HepG2 (cell line): Measurements from ENCODE around the gene DTHD1.

Source experiments
- ATF1 ChIP-seq: IDR thresholded peaks from 2 replicates; pipeline ENCODE4 v1.6.1; 2016; ENCODE audit warnings: mild to moderate bottlenecking, control low read depth
- EHMT2 ChIP-seq: fragments of 200-600 bp; sonication (generic); IDR thresholded peaks from 2 replicates; pipeline ENCODE4 v1.7.0; 2017; ENCODE audit warnings: antibody characterized with exemption, low read depth, low read length, borderline replicate concordance
- EP300 ChIP-seq, 3 experiments: sonication (generic) in 1 of 3; formaldehyde crosslinking in 1 of 3; IDR thresholded peaks; 2 replicates each; pipeline versions ENCODE4 v1.5.1 to v1.6.1; 2011 to 2020; ENCODE audit warnings: low read depth in 2 of 3, low read length in 2 of 3, borderline replicate concordance in 1 of 3, improper control_type of control experiment in 1 of 3, mild to moderate bottlenecking in 1 of 3, missing genetic modification reagents in 1 of 3, moderate library complexity in 1 of 3
- GABPA ChIP-seq, 2 experiments: IDR thresholded peaks; 2 replicates each; pipeline ENCODE4 v1.6.1; 2011 to 2016; ENCODE audit warnings: low read depth in 2 of 2, low read length in 1 of 2, missing biosample characterization in 1 of 2, missing genetic modification characterization in 1 of 2
- HOXA5 ChIP-seq: sonication (generic); formaldehyde crosslinking; IDR thresholded peaks from 2 replicates; pipeline ENCODE4 v1.4.0; 2020; ENCODE audit warnings: missing genetic modification reagents
- JUNB ChIP-seq: sonication (generic); formaldehyde crosslinking; IDR thresholded peaks from 2 replicates; pipeline ENCODE4 v1.8.0; 2022; ENCODE audit warnings: missing genetic modification reagents, mild to moderate bottlenecking, borderline replicate concordance
- TCF7L2 ChIP-seq: IDR thresholded peaks from 2 replicates; pipeline ENCODE4 v1.6.1; 2011; ENCODE audit warnings: mild to moderate bottlenecking, low read depth, low read length, moderate library complexity
- ZBTB20 ChIP-seq: sonication (generic); formaldehyde crosslinking; IDR thresholded peaks from 2 replicates; pipeline ENCODE4 v1.8.1; 2023; ENCODE audit warnings: missing genetic modification reagents, low read depth, mild to moderate bottlenecking, borderline replicate concordance
- ZBTB7A ChIP-seq: sonication (generic); formaldehyde crosslinking; IDR thresholded peaks from 2 replicates; pipeline ENCODE4 v1.8.0; 2022; ENCODE audit warnings: mild to moderate bottlenecking, missing genetic modification reagents
- ZNF160 ChIP-seq: sonication (generic); formaldehyde crosslinking; IDR thresholded peaks from 2 replicates; pipeline ENCODE4 v1.8.0; 2022; ENCODE audit warnings: mild to moderate bottlenecking, inconsistent platforms, missing genetic modification reagents
- ZNF766 ChIP-seq: sonication (generic); formaldehyde crosslinking; IDR thresholded peaks from 2 replicates; pipeline ENCODE4 v1.5.0; 2020; ENCODE audit warnings: missing genetic modification reagents, borderline replicate concordance
- TF ChIP-seq, protein P1 (sequence below): sonication (generic); formaldehyde crosslinking; IDR thresholded peaks from 2 replicates; pipeline ENCODE4 v1.5.0; 2020; ENCODE audit warnings: mild to moderate bottlenecking, missing genetic modification reagents, moderate library complexity
- TF ChIP-seq, protein P2 (sequence below), 2 experiments: sonication (generic) in 1 of 2; formaldehyde crosslinking in 1 of 2; IDR thresholded peaks; 2 replicates each; pipeline versions ENCODE4 v1.4.0 to v1.6.1; 2018 to 2020; ENCODE audit warnings: missing genetic modification reagents in 2 of 2, borderline replicate concordance in 1 of 2, low read depth in 1 of 2, mild to moderate bottlenecking in 1 of 2, missing biosample characterization in 1 of 2
- TF ChIP-seq, protein P3 (sequence below): fragments of 450-650 bp; IDR thresholded peaks from 2 replicates; pipeline ENCODE4 v1.6.1; 2017; ENCODE audit warnings: mild to moderate bottlenecking

DNA sequence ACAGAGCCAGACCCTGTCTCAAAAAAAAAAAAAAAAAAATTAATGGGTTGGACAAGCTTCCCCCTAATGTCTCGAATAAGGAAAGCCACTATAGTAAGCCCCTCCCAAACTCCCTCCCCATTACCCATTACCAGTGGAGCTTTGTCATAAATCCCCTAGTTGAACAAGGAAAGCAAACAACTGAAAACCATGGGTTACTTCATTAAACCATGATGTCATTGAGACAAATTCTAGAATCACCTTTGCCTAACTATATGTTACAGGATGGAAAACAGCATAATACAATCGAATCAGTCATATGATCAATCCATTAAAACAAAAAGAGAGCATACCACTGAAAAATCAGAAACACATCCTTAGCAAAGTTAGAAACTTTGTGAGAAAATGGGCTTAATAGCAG is 45.3 kb upstream of the DTHD1 start:
- TF ChIP-seq EHMT2 = no peak
- no peak for TF ChIP-seq EP300 (IDR thresholded peaks at IDR 0.05; ENCODE audit: low read depth in 2 of 2, low read length in 2 of 2)
- TF ChIP-seq EP300 (CRISPR knock-in tag; IDR thresholded peaks at IDR 0.05; ENCODE audit: borderline replicate concordance) = no peak
- TF ChIP-seq, protein P1, sequence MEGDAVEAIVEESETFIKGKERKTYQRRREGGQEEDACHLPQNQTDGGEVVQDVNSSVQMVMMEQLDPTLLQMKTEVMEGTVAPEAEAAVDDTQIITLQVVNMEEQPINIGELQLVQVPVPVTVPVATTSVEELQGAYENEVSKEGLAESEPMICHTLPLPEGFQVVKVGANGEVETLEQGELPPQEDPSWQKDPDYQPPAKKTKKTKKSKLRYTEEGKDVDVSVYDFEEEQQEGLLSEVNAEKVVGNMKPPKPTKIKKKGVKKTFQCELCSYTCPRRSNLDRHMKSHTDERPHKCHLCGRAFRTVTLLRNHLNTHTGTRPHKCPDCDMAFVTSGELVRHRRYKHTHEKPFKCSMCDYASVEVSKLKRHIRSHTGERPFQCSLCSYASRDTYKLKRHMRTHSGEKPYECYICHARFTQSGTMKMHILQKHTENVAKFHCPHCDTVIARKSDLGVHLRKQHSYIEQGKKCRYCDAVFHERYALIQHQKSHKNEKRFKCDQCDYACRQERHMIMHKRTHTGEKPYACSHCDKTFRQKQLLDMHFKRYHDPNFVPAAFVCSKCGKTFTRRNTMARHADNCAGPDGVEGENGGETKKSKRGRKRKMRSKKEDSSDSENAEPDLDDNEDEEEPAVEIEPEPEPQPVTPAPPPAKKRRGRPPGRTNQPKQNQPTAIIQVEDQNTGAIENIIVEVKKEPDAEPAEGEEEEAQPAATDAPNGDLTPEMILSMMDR (CRISPR knock-in tag) = no peak
- TF ChIP-seq TCF7L2 = no peak
- TF ChIP-seq, protein P2, sequence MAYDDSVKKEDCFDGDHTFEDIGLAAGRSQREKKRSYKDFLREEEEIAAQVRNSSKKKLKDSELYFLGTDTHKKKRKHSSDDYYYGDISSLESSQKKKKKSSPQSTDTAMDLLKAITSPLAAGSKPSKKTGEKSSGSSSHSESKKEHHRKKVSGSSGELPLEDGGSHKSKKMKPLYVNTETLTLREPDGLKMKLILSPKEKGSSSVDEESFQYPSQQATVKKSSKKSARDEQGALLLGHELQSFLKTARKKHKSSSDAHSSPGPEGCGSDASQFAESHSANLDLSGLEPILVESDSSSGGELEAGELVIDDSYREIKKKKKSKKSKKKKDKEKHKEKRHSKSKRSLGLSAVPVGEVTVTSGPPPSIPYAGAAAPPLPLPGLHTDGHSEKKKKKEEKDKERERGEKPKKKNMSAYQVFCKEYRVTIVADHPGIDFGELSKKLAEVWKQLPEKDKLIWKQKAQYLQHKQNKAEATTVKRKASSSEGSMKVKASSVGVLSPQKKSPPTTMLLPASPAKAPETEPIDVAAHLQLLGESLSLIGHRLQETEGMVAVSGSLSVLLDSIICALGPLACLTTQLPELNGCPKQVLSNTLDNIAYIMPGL (CRISPR knock-in tag; IDR thresholded peaks at IDR 0.05; ENCODE audit: borderline replicate concordance in 1 of 2, low read depth in 1 of 2) = no peak
- TF ChIP-seq ZNF766 (CRISPR knock-in tag) = no peak
- TF ChIP-seq, protein P3, sequence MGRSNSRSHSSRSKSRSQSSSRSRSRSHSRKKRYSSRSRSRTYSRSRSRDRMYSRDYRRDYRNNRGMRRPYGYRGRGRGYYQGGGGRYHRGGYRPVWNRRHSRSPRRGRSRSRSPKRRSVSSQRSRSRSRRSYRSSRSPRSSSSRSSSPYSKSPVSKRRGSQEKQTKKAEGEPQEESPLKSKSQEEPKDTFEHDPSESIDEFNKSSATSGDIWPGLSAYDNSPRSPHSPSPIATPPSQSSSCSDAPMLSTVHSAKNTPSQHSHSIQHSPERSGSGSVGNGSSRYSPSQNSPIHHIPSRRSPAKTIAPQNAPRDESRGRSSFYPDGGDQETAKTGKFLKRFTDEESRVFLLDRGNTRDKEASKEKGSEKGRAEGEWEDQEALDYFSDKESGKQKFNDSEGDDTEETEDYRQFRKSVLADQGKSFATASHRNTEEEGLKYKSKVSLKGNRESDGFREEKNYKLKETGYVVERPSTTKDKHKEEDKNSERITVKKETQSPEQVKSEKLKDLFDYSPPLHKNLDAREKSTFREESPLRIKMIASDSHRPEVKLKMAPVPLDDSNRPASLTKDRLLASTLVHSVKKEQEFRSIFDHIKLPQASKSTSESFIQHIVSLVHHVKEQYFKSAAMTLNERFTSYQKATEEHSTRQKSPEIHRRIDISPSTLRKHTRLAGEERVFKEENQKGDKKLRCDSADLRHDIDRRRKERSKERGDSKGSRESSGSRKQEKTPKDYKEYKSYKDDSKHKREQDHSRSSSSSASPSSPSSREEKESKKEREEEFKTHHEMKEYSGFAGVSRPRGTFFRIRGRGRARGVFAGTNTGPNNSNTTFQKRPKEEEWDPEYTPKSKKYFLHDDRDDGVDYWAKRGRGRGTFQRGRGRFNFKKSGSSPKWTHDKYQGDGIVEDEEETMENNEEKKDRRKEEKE = no peak
- TF ChIP-seq ZNF160 = no peak
- no peak for TF ChIP-seq JUNB (CRISPR knock-in tag)
- TF ChIP-seq ATF1 (CRISPR knock-in tag) = no peak
- TF ChIP-seq GABPA (IDR thresholded peaks at IDR 0.05; ENCODE audit: low read depth, low read length) = no peak
- TF ChIP-seq GABPA (CRISPR knock-in tag; IDR thresholded peaks at IDR 0.05; ENCODE audit: low read depth) = no peak
- TF ChIP-seq ZBTB7A (CRISPR knock-in tag) = no peak
- no peak for TF ChIP-seq ZBTB20
- TF ChIP-seq HOXA5 (CRISPR knock-in tag) = no peak
